Measurements from ENCODE around the gene LCE4A.
A peak's percentile ranks its signal among the peaks of the same experiment; 100 is the strongest.

Gene LCE4A

GRCh38 chr1:152745289-152745704 is 37.3 kb downstream of the LCE4A start:
- FAIRE-seq (no peak), DNase-seq (ENCODE audit: low spot score) (no peak)

- FAIRE-seq (no peak), DNase-seq (ENCODE audit: low spot score) (no peak)
Measured at GRCh38 chr1:152745765-152746444, 37.9 kb downstream of the LCE4A start.

- DNase-seq (ENCODE audit: low spot score) = no peak
- FAIRE-seq = no peak
Measured at GRCh38 chr1:152747831-152748230, 39.9 kb downstream of the LCE4A start.

- no peak for FAIRE-seq
- peak; percentile 61 for DNase-seq (ENCODE audit: low spot score)
Measured at GRCh38 chr1:152752225-152752624, 44.3 kb downstream of the LCE4A start.

GRCh38 chr1:152753586-152753985 is 45.6 kb downstream of the LCE4A start:
- DNase-seq (ENCODE audit: low spot score) (no peak), FAIRE-seq (no peak)

GRCh38 chr1:152756872-152757271 is 48.9 kb downstream of the LCE4A start:
- DNase-seq (ENCODE audit: low spot score) (peak; percentile 45), FAIRE-seq (no peak)

GRCh38 chr1:152757747-152758146 is 49.8 kb downstream of the LCE4A start, which contains the start of gene KPRP:
Gene KPRP (plus strand): TSS chr1:152758025. CDS start chr1:152759589, 1,564 bp downstream.
- no peak for DNase-seq (ENCODE audit: low spot score)
- FAIRE-seq = no peak

GRCh38 chr1:152758636-152759035 is 50.7 kb downstream of the LCE4A start:
- DNase-seq (ENCODE audit: low spot score) (no peak), FAIRE-seq (no peak)
